ENCODE measurements around the gene TRPC4AP.

TRPC4AP gene

DNA sequence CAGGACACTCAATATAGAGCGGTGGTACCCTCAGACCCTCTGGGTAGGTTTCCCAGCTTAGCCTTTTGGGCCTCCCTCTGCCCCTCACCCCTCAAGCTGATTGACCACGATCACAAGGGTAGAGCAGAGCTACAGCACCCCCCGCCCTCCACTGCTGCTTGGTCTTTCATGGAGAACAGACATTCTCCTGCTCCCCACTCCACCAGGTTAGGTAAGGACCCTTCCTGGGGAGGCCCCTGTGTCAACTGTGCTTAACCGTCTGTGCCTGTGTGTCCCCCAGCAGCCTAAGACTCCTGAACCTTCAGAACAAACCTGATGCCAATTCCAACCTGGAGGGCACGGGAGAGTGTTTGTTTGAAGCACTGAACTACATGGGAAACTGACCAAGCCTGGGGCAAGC is 125.2 kb downstream of the TRPC4AP start:
- DNase-seq, result no peak

DNA sequence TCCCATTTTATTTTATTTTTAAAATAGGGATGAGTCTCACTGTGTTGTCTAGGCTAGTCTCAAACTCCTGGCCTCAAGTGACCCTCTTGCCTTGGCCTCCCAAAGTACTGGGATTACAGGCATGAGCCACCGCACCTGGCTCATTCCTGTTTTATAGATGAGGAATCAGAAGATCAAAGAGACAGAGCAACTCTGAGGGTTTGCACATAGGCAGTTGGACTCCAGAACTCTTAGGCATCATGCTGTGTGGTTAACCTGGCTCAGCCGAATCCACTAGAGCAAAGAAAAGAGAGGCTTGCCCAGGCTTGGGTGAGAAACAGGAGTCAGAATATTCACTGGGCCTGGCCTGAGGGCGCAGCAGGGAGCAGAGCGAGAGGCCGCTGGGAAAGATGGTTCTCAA is 127.6 kb downstream of the TRPC4AP start:
- DNase-seq, result no peak

DNA sequence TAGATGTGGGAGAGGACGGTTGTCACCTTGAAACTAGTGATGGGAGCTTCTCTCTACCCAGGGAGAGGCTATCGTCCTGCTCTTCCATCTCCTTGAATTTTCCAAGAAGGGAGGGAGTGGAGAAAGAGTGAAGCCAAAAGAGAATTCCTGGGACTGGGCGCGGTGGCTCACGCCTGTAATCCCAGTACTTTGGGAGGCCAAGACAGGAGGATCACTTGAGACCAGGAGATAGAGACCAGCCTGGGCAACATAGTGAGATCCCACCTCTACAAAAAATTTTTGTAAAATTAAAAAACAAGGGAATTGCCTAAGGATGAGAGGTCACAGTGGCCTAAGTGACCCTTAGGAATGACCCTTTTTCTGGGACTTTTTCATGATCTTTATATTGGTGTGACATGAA is 128.1 kb downstream of the TRPC4AP start:
- DNase-seq, result no peak

GRCh38 chr20:34956751-34957472 is 135.7 kb downstream of the TRPC4AP start:
- no peak for DNase-seq

GRCh38 chr20:34956041-34956458 is 136.6 kb downstream of the TRPC4AP start:
- DNase-seq, result no peak

- peak; percentile 100 for DNase-seq
Observed at GRCh38 chr20:34955231-34956040, 137.2 kb downstream of the TRPC4AP start, which contains the start of the genes GSS and MYH7B. Gene GSS (minus strand): TSS chr20:34955806. CDS start chr20:34951852, 3,954 bp downstream. Gene MYH7B (plus strand): TSS chr20:34955868. CDS start chr20:34978006, 22,138 bp downstream.

DNA sequence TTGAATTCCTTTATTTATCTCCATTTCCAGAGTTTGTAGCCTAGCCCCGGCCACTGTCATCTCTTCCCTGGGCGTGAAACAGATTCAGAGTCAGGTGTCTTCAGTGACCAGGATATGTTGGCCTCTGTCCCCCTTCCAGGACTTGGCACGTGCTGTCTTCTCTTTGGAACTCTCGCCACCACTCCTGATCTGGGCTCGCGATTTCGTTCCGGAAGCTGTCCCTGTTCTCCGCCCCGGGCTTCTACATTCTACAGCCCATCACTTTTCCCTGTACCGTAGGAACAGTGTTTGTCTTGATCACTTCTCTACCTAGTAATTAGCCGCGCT is 137.7 kb downstream of the TRPC4AP start:
- DNase-seq, result no peak

DNA sequence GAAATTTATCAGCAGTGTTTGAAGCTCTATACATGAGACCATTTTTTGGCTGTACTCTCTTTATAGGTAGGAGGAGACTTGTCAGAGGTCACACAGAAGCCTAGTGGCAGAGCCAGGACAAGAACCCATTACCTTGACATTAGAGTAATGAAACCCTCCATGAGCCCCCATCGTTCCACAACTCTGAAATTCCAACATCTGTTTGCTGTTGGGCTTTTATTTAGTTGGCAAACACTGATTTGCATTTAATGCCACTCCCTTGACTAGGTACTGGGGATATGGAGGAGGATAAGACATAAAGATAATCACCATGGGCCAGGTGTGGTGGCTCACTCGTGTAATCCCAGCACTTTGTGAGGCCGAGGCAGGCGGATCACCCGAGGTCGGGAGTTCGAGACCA is 138.6 kb downstream of the TRPC4AP start:
- no peak for DNase-seq

DNA sequence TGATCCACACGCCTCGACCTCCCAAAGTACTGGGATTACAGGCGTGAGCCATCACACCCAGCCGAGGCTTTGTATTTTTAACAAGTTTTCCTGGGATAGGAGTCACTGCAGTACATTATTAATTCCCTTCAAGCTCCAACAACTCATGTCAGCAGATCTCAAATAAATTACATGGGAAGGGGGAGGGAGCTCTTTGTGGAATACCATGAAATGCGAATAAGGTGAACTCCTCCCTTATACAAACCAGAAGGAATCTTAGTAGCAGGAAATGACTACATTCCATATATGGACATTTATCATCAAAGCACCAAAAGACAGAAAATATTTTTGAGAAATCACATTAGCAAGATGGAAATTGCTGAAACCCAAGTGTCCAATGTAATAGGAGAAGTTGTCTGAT is 139.9 kb downstream of the TRPC4AP start:
- DNase-seq, result no peak

Data from activated CD8-positive, alpha-beta memory T cell treated with anti-CD3 and anti-CD28 coated beads, Interleukin-2, amount 50 U/mL, for 48 hours (primary cell).